ENCODE results near the gene CTSC. TPM values are rescaled to one million over a fixed set of nuclear protein-coding genes. Genes with fewer than 3 reads are reported as not detected.

CTSC gene
- total RNA-seq, 1 experiment from 2014 or later = 80.2 TPM

DNA sequence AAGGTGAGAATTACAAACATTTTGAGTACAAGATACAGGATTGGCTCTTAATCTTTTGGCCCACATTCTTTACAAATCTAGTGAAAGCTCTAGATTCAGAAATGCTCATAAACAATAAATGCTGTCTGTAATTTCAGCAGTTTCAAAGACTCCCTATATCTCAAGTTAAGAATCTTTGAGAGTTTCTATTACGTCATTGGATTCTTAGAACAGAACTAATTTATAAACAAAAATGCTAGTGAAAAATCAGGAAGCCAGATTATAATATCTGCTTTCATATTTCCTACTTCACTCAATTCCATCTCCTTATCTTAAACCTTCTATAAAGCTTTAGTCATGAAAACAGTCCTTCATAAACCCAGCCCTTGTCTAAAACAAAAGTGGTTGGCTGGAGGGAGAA lies 32.1 kb downstream of the CTSC start:
- in situ Hi-C loops (cut with HindIII; ENCODE audit: low pct_unique_long_range_greater_than_20kb, low sequenced_read_pairs) = no loop called here
- no peaks in the 10 kb centered on the region for H3K36me3 ChIP-seq (ENCODE audit: control insufficient read depth, insufficient read depth, low read length)
- TF ChIP-seq TCF7L2 (IDR thresholded peaks at IDR 0.05; ENCODE audit: low read depth, low read length) (no peak), SIN3A (IDR thresholded peaks at IDR 0.05; ENCODE audit: borderline replicate concordance, insufficient read depth, low read depth, low read length) (no peak), POLR2AphosphoS5 (IDR thresholded peaks at IDR 0.05; ENCODE audit: low read depth, low read length) (no peak)
- TF ChIP-seq, protein P1, sequence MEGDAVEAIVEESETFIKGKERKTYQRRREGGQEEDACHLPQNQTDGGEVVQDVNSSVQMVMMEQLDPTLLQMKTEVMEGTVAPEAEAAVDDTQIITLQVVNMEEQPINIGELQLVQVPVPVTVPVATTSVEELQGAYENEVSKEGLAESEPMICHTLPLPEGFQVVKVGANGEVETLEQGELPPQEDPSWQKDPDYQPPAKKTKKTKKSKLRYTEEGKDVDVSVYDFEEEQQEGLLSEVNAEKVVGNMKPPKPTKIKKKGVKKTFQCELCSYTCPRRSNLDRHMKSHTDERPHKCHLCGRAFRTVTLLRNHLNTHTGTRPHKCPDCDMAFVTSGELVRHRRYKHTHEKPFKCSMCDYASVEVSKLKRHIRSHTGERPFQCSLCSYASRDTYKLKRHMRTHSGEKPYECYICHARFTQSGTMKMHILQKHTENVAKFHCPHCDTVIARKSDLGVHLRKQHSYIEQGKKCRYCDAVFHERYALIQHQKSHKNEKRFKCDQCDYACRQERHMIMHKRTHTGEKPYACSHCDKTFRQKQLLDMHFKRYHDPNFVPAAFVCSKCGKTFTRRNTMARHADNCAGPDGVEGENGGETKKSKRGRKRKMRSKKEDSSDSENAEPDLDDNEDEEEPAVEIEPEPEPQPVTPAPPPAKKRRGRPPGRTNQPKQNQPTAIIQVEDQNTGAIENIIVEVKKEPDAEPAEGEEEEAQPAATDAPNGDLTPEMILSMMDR (IDR thresholded peaks at IDR 0.05) = no peak
- TF ChIP-seq, protein P2, sequence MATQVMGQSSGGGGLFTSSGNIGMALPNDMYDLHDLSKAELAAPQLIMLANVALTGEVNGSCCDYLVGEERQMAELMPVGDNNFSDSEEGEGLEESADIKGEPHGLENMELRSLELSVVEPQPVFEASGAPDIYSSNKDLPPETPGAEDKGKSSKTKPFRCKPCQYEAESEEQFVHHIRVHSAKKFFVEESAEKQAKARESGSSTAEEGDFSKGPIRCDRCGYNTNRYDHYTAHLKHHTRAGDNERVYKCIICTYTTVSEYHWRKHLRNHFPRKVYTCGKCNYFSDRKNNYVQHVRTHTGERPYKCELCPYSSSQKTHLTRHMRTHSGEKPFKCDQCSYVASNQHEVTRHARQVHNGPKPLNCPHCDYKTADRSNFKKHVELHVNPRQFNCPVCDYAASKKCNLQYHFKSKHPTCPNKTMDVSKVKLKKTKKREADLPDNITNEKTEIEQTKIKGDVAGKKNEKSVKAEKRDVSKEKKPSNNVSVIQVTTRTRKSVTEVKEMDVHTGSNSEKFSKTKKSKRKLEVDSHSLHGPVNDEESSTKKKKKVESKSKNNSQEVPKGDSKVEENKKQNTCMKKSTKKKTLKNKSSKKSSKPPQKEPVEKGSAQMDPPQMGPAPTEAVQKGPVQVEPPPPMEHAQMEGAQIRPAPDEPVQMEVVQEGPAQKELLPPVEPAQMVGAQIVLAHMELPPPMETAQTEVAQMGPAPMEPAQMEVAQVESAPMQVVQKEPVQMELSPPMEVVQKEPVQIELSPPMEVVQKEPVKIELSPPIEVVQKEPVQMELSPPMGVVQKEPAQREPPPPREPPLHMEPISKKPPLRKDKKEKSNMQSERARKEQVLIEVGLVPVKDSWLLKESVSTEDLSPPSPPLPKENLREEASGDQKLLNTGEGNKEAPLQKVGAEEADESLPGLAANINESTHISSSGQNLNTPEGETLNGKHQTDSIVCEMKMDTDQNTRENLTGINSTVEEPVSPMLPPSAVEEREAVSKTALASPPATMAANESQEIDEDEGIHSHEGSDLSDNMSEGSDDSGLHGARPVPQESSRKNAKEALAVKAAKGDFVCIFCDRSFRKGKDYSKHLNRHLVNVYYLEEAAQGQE (IDR thresholded peaks at IDR 0.05; ENCODE audit: insufficient read depth in 1 of 2, low read depth in 2 of 2, low read length in 1 of 2) = no peak
- DNase-seq (ENCODE audit: low read depth, low spot score) (no peak), ATAC-seq (no peak)
- H3K27me3 ChIP-seq (ENCODE audit: control insufficient read depth, insufficient read depth, low read length) = no peaks in the 10 kb centered on the region
- no peaks in the 10 kb centered on the region for H3K4me1 ChIP-seq (ENCODE audit: control insufficient read depth, insufficient read depth, low read length)
- no peaks in the 10 kb centered on the region for H3K9me3 ChIP-seq (ENCODE audit: control insufficient read depth, insufficient read depth, low read depth, low read length)
- ChIA-PET POLR2A (no interaction called here), CTCF (no interaction called here)
- no peak overlapping the region for H3K4me3 ChIP-seq (ENCODE audit: low read depth in 2 of 2, low read length in 2 of 2)
- H3K27ac ChIP-seq (ENCODE audit: low read length) = no peak overlapping the region
- no TSS peak for BruUV-seq (replicated peaks)
- intact Hi-C loops (cut with micrococcal nuclease; ENCODE audit: unreplicated experiment) = no loop called here

DNA sequence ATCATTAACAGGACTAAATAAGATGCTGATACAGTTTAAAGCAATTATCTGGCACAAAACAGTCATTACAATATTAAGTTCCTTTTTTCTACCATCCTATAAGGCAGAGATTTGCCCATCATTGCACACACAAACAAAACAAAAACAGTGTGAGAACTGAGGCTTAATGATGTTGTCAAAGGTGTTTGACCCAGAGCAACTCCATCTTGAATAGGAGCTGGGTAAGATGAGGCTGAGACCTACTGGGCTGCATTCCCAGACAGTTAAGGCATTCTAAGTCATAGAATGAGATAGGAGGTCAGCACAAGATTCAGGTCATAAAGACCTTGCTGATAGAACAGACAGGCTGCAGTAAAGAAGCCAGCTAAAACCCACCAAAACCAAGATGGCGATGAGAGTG lies 33.2 kb downstream of the CTSC start:
- DNase-seq (ENCODE audit: low read depth, low spot score) (no peak), ATAC-seq (no peak)
- intact Hi-C loops (cut with micrococcal nuclease; ENCODE audit: unreplicated experiment) = no loop called here
- TF ChIP-seq TCF7L2 (IDR thresholded peaks at IDR 0.05; ENCODE audit: low read depth, low read length) (no peak), SIN3A (IDR thresholded peaks at IDR 0.05; ENCODE audit: borderline replicate concordance, insufficient read depth, low read depth, low read length) (no peak), POLR2AphosphoS5 (IDR thresholded peaks at IDR 0.05; ENCODE audit: low read depth, low read length) (no peak)
- TF ChIP-seq, protein P2 (IDR thresholded peaks at IDR 0.05; ENCODE audit: insufficient read depth in 1 of 2, low read depth in 2 of 2, low read length in 1 of 2) = no peak
- TF ChIP-seq, protein P1 (IDR thresholded peaks at IDR 0.05) = no peak
- no peak overlapping the region for H3K27ac ChIP-seq (ENCODE audit: low read length)
- H3K9me3 ChIP-seq (ENCODE audit: control insufficient read depth, insufficient read depth, low read depth, low read length) = no peaks in the 10 kb centered on the region
- ChIA-PET CTCF (no interaction called here), POLR2A (no interaction called here)
- H3K4me1 ChIP-seq (ENCODE audit: control insufficient read depth, insufficient read depth, low read length) = no peaks in the 10 kb centered on the region
- no TSS peak for BruUV-seq (replicated peaks)
- no peaks in the 10 kb centered on the region for H3K27me3 ChIP-seq (ENCODE audit: control insufficient read depth, insufficient read depth, low read length)
- H3K4me3 ChIP-seq (ENCODE audit: low read depth in 2 of 2, low read length in 2 of 2) = no peak overlapping the region
- H3K36me3 ChIP-seq (ENCODE audit: control insufficient read depth, insufficient read depth, low read length) = no peaks in the 10 kb centered on the region
- in situ Hi-C loops (cut with HindIII; ENCODE audit: low pct_unique_long_range_greater_than_20kb, low sequenced_read_pairs) = no loop called here
